ENCODE measurements around the gene P3H2. TPM values are rescaled to one million over a fixed set of nuclear protein-coding genes. Genes with fewer than 3 reads are reported as not detected.
"Not testable (repeated sequence)": the region's sequence is repeated elsewhere in the genome, so short reads cannot be mapped to it uniquely, and the experiment has no call there.

The P3H2 gene
- polyA plus RNA-seq, 1 experiment = 32.6 TPM

DNA sequence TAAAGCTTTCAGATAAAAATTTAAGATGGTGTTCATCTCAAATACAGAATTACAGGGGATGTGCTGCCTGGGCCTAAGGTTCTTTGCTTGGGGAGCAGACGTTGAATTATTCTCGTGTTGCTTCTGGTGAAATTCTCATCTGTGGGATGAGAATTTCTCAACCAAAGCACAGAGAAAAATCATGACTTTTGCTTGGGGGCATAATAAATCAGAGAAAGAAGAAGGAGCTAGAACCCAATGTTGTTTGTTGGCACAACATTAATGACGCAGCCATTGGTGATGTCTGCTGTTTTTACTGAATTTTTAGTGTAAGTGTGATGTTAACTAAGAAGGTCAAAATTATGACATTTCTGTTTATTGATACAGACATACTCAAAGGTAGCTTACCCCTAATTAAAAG, 35.7 kb downstream of the P3H2 start:
- no peak for DNase-seq (ENCODE audit: low read depth, low spot score)
- ChIA-PET CTCF (interaction anchor here (0.6 to 1.1 kb wide), 6 partner anchors 8 to 278 kb away, joined by 3 read pairs; no protein-coding TSS in a partner anchor), POLR2A (no interaction called here)
- no peak overlapping the region for H3K27ac ChIP-seq (ENCODE audit: low read depth, low read length)
- H3K27me3 ChIP-seq (ENCODE audit: control insufficient read depth, insufficient read depth, low read length) = no peaks in the 10 kb centered on the region
- H3K9me3 ChIP-seq (ENCODE audit: control insufficient read depth, insufficient read depth, low read length) = no peaks in the 10 kb centered on the region
- H3K4me3 ChIP-seq (ENCODE audit: low read depth, low read length) = no peak overlapping the region
- TF ChIP-seq, protein P1, sequence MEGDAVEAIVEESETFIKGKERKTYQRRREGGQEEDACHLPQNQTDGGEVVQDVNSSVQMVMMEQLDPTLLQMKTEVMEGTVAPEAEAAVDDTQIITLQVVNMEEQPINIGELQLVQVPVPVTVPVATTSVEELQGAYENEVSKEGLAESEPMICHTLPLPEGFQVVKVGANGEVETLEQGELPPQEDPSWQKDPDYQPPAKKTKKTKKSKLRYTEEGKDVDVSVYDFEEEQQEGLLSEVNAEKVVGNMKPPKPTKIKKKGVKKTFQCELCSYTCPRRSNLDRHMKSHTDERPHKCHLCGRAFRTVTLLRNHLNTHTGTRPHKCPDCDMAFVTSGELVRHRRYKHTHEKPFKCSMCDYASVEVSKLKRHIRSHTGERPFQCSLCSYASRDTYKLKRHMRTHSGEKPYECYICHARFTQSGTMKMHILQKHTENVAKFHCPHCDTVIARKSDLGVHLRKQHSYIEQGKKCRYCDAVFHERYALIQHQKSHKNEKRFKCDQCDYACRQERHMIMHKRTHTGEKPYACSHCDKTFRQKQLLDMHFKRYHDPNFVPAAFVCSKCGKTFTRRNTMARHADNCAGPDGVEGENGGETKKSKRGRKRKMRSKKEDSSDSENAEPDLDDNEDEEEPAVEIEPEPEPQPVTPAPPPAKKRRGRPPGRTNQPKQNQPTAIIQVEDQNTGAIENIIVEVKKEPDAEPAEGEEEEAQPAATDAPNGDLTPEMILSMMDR (IDR thresholded peaks at IDR 0.05; ENCODE audit: low read depth, low read length) = no peak

DNA sequence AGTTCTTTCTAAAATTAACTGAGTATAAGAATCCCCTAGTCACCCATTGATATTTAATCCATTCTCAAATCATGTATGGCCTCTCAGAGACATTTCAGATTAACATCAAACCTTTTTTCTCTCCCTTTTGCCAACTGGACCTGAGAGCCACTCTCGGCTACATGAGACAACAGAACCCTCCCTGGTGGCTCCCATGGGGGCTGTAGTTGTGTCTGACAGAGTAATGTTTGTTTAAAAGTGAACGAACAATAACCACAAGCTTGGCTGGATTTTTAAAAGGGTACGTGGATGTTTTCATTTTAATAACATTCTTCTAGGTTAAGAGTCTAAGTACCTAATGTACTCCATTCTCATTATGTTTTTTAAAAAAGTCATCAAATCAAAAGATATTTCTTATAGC, 37.1 kb downstream of the P3H2 start:
- Histone ChIP-seq H3K9me3 (ENCODE audit: control insufficient read depth, insufficient read depth, low read length) (no peaks in the 10 kb centered on the region), H3K4me3 (ENCODE audit: low read depth, low read length) (no peak overlapping the region), H3K27me3 (ENCODE audit: control insufficient read depth, insufficient read depth, low read length) (no peaks in the 10 kb centered on the region), H3K27ac (ENCODE audit: low read depth, low read length) (no peak overlapping the region)
- TF ChIP-seq, protein P1 (IDR thresholded peaks at IDR 0.05; ENCODE audit: low read depth, low read length) = no peak
- POLR2A ChIA-PET = no interaction called here
- no peak for DNase-seq (ENCODE audit: low read depth, low spot score)
- CTCF ChIA-PET = no interaction called here

DNA sequence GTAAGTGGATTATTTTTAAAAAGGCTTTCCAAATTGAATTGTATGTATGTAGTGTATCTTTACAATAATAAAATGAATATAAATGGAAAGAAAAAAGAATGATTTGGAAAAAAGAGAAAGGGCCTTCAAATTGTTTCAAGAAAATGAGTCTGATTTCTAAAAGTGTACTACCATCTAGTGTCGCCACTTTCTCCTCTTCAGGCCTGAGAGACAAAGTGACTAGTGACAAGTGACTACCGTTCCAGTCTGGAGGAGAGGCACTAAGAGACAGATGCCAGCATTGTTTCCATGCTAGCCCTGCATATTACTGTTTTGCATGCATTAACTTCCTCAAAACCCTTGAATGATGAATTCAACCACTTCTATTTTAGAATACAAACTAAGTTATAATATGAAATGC, 39.3 kb downstream of the P3H2 start:
- ChIA-PET POLR2A (no interaction called here), CTCF (no interaction called here)

DNA sequence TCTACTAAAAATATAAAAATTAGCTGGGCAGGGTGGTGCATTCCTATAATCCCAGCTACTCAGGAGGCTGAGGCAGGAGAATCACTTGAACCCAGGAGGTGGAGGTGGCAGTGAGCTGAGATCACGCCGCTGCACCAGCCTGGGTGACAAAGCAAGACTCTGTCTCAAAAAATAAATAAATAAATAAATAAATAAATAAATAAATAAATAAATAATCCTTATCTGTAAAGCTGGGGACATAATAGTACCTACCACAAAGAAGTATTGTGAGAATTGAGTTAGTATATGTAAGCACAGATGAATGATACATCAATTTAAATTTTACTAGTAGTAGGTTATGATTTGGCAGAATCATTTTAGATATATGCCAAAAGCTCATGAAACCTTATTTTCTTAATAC, 41.5 kb downstream of the P3H2 start:
- DNase-seq (ENCODE audit: low read depth, low spot score); CTCF ChIA-PET; H3K27me3 ChIP-seq (ENCODE audit: control insufficient read depth, insufficient read depth, low read length); H3K27ac ChIP-seq (ENCODE audit: low read depth, low read length); H3K9me3 ChIP-seq (ENCODE audit: control insufficient read depth, insufficient read depth, low read length); H3K4me3 ChIP-seq (ENCODE audit: low read depth, low read length): not testable (repeated sequence)
- POLR2A ChIA-PET = interaction anchor here (0.6 kb wide), 1 partner anchor 13 kb away, joined by 6 read pairs; no protein-coding TSS in a partner anchor

More for the DNA sequence above, 39.3 kb downstream of the P3H2 start:
- H3K27me3 ChIP-seq (ENCODE audit: control insufficient read depth, insufficient read depth, low read length) = no peaks in the 10 kb centered on the region
- TF ChIP-seq, protein P1 (IDR thresholded peaks at IDR 0.05; ENCODE audit: low read depth, low read length) = no peak
- H3K9me3 ChIP-seq (ENCODE audit: control insufficient read depth, insufficient read depth, low read length) = no peaks in the 10 kb centered on the region
- no peak overlapping the region for H3K4me3 ChIP-seq (ENCODE audit: low read depth, low read length)
- no peak overlapping the region for H3K27ac ChIP-seq (ENCODE audit: low read depth, low read length)
- no peak for DNase-seq (ENCODE audit: low read depth, low spot score)

DNA sequence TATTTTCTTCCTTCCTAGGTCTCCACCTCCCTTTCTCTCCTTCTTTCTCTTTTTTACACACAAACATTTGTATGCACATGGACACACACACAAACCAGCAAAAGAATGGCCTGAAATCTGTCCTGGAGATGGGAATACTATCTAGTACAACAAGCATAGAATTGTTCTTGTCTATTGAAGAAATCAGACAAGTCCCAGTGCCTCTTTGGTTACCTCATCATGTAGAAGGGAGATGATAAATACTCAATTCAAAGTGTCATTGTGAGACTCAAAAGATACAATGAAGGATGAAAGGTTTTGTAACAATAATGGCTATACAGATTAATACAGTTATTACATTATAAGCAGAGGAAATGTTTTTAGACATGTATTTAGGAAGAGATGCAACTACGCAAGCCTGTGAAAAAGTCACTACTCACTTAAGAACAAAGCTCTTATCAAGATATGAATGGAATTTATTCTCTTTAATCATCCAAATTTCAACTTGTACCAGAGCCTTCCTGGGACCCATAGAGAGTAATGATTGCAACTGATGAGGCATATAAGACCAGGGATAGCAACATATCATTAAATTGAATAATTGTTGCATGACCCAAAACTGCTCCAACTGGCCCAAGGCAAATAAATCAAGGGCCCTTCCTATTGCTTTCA, 43.2 kb downstream of the P3H2 start:
- CTCF ChIA-PET = interaction anchor here (0.7 to 1.0 kb wide), 3 partner anchors 8 to 43 kb away, joined by 3 read pairs; no protein-coding TSS in a partner anchor
- no peak overlapping the region for H3K4me3 ChIP-seq (ENCODE audit: low read depth, low read length)
- POLR2A ChIA-PET = interaction anchor here (1.0 to 1.6 kb wide), 3 partner anchors 13 to 74 kb away, joined by 3 to 10 read pairs (median 4); no protein-coding TSS in a partner anchor
- DNase-seq (ENCODE audit: low read depth, low spot score) = no peak
- TF ChIP-seq, protein P1 (IDR thresholded peaks at IDR 0.05; ENCODE audit: low read depth, low read length) = no peak
- H3K27ac ChIP-seq (ENCODE audit: low read depth, low read length) = peak overlapping the region; percentile 83
- H3K9me3 ChIP-seq (ENCODE audit: control insufficient read depth, insufficient read depth, low read length) = no peaks in the 10 kb centered on the region
- H3K27me3 ChIP-seq (ENCODE audit: control insufficient read depth, insufficient read depth, low read length) = no peaks in the 10 kb centered on the region

Measured in AG04450 (cell line).